ENCODE measurements around the gene SNX13. TPM values are rescaled to one million over a fixed set of nuclear protein-coding genes. Genes with fewer than 3 reads are reported as not detected.

SNX13 gene
- total and polyA plus RNA-seq, 5 donors from 2014 or later, result 11.9 to 32.5 (median 13.0) TPM

DNA sequence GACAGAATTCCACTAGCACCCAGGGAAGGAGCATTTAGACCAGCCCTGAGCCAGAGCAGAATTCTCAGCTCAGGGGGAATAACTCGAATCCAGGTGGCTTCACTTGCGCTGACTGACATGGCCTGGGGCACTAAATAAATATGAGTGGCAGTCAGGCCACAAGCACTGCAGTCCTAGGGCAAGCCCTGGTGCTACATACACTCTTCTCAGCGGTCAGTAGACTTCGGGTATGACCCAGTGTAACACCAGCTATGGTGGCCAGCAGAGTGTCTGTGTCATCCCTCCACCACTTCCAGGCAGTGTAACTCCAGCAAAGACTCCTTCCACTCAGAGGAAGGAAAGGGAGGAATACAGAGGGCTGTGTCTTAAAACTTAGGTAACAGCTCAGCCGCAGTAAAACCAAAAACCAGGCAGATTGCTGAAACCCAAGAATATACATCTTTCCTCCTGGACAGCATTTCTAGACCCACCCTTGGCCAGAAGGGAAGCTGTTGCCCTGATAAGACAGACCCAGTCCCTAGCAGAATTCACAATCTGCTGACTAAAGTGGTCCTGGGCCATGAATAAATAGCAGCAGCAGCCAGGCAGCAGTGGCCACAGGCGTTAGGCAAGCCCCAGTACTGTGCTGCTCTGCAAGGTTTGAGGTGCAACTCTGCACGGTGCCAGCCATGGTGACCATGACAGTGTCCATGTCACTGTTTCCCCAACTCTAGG lies 77.0 kb downstream of the SNX13 start:
- Histone ChIP-seq H3K4me3 (ENCODE audit: low read depth, low read length) (no peak overlapping the region), H3K27ac (ENCODE audit: insufficient read depth, low read length, poor library complexity, severe bottlenecking) (no peak overlapping the region), H3K27me3 (ENCODE audit: control insufficient read depth, insufficient read depth, low read length) (no peaks in the 10 kb centered on the region), H3K4me1 (ENCODE audit: control insufficient read depth, insufficient read depth, low read length, poor library complexity, severe bottlenecking) (no peaks in the 10 kb centered on the region), H3K9me3 (ENCODE audit: control insufficient read depth in 2 of 2, low read length in 2 of 2) (no peaks in the 10 kb centered on the region), H3K36me3 (ENCODE audit: control insufficient read depth, insufficient read depth, low read length) (peaks cover 44% of the 10 kb centered on the region)
- peaks cover 0 to 12% (median 0%) of the 10 kb centered on the region in 7 donors for H3K9me3 Mint-ChIP-seq
- peaks cover 20 to 33% (median 24%) of the 10 kb centered on the region in 4 donors for H3K4me1 Mint-ChIP-seq
- peaks cover 67% of the 10 kb centered on the region for H3K36me3 Mint-ChIP-seq
- no peaks in the 10 kb centered on the region for H3K27me3 Mint-ChIP-seq
- DNase-seq (no peak), ATAC-seq (ENCODE audit: low read depth in 2 of 2) (no peak)
- no peak overlapping the region for H3K27ac Mint-ChIP-seq
- no peak overlapping the region for H3K4me3 Mint-ChIP-seq

DNA sequence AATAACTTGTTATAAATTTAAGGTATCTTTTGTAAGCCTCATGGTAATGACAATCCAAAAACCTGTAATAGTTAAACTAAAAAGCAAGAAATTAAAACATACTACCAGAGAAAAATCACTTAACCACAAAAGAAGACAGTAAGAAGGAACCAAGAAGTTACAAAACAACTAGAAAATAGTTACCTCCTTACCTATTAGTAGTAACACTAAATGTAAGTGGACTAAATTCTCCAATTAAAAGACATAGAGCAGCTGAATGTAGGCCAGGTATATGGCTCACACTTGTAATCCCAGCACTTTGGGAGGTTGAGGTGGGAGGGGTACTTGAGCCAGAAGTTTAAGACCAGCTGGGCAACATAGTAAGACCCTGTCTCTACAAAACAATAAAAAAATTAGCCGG lies 84.0 kb downstream of the SNX13 start:
- H3K36me3 ChIP-seq (ENCODE audit: control insufficient read depth, insufficient read depth, low read length), result peaks cover 11% of the 10 kb centered on the region
- peaks cover 0 to 5% of the 10 kb centered on the region in 2 experiments for H3K9me3 ChIP-seq (ENCODE audit: control insufficient read depth in 2 of 2, low read length in 2 of 2)
- peaks cover 8% of the 10 kb centered on the region for H3K4me1 ChIP-seq (ENCODE audit: control insufficient read depth, insufficient read depth, low read length, poor library complexity, severe bottlenecking)
- H3K27ac Mint-ChIP-seq, result no peak overlapping the region
- peak overlapping the region in 1 of 4 donors; percentile 52 for H3K4me3 Mint-ChIP-seq
- peaks cover 37 to 46% (median 40%) of the 10 kb centered on the region in 4 donors for H3K4me1 Mint-ChIP-seq
- H3K27me3 ChIP-seq (ENCODE audit: control insufficient read depth, insufficient read depth, low read length), result no peaks in the 10 kb centered on the region
- ATAC-seq (ENCODE audit: low read depth in 2 of 2), result no peak
- no peaks in the 10 kb centered on the region for H3K27me3 Mint-ChIP-seq
- no peak for DNase-seq
- peaks cover 0 to 8% (median 3%) of the 10 kb centered on the region in 7 donors for H3K9me3 Mint-ChIP-seq
- peaks cover 63% of the 10 kb centered on the region for H3K36me3 Mint-ChIP-seq
- no peak overlapping the region for H3K4me3 ChIP-seq (ENCODE audit: low read depth, low read length)
- H3K27ac ChIP-seq (ENCODE audit: insufficient read depth, low read length, poor library complexity, severe bottlenecking), result no peak overlapping the region

DNA sequence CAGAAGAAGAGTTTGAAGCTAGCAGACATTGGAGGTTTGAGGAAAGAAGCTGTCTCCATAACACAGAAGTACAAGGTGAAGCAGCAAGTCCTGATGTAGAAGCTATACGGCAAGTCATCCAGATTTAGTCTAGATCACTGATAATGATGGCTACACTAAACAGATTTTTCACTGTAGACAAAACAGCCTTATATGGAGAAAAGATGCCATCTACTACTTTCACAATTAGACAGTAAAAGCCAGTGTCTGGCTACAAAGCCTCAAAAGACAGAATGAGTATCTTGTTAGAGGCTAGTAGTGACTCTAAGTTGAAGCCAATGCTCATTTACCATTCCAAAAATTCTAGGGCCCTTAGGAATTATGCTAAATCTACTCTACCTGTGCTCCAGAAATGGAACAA lies 85.1 kb downstream of the SNX13 start:
- peaks cover 0 to 8% (median 3%) of the 10 kb centered on the region in 7 donors for H3K9me3 Mint-ChIP-seq
- no peaks in the 10 kb centered on the region for H3K27me3 ChIP-seq (ENCODE audit: control insufficient read depth, insufficient read depth, low read length)
- H3K4me1 ChIP-seq (ENCODE audit: control insufficient read depth, insufficient read depth, low read length, poor library complexity, severe bottlenecking), result peaks cover 8% of the 10 kb centered on the region
- DNase-seq (no peak), ATAC-seq (ENCODE audit: low read depth in 2 of 2) (no peak)
- H3K4me3 ChIP-seq (ENCODE audit: low read depth, low read length), result no peak overlapping the region
- H3K36me3 Mint-ChIP-seq, result peaks cover 60% of the 10 kb centered on the region
- peaks cover 34 to 47% (median 37%) of the 10 kb centered on the region in 4 donors for H3K4me1 Mint-ChIP-seq
- H3K27ac ChIP-seq (ENCODE audit: insufficient read depth, low read length, poor library complexity, severe bottlenecking), result no peak overlapping the region
- H3K36me3 ChIP-seq (ENCODE audit: control insufficient read depth, insufficient read depth, low read length), result peaks cover 9% of the 10 kb centered on the region
- H3K4me3 Mint-ChIP-seq, result peak overlapping the region in 1 of 4 donors; percentile 52
- H3K9me3 ChIP-seq (ENCODE audit: control insufficient read depth in 2 of 2, low read length in 2 of 2), result peaks cover 0 to 5% of the 10 kb centered on the region in 2 experiments
- H3K27me3 Mint-ChIP-seq, result no peaks in the 10 kb centered on the region
- H3K27ac Mint-ChIP-seq, result no peak overlapping the region

DNA sequence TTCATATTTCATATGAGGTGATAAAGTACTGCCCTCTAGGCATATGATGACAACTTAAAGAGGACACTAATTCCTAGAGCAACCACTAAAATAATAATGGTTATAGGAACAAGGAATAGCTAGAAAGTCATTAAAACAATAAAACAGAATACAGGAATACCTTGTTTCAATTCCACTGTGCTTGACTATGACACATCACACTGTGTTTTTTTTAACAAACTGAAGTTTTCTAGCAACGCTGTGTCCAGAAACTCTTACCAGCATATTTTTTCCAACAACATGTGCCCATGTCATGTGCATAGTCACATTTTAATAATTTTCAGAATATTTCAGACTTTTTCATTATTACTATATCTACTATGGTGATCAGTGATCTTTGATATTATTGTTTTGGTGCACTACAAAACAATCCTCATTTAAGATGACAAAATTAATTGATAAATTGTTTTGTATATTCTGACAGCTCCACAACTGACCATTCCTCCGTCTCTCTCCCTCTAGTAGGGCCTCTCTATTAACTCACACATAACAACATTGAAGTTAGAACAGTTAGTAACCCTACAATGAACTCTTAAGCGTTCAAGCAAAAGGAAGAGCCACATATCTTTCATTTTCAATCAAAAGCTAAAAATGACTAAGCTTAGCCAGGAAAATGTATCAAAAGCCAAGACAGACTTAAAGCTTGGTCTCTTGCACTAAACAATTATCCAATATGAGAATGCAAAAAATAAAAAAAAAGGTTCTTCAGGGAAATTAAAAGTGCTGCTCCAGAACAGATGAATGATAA lies 85.8 kb downstream of the SNX13 start:
- H3K27ac Mint-ChIP-seq, result no peak overlapping the region
- H3K4me1 Mint-ChIP-seq, result peaks cover 27 to 39% (median 32%) of the 10 kb centered on the region in 4 donors
- H3K9me3 ChIP-seq (ENCODE audit: control insufficient read depth in 2 of 2, low read length in 2 of 2), result peaks cover 0 to 5% of the 10 kb centered on the region in 2 experiments
- no peak overlapping the region for H3K4me3 ChIP-seq (ENCODE audit: low read depth, low read length)
- peaks cover 58% of the 10 kb centered on the region for H3K36me3 Mint-ChIP-seq
- no peak for DNase-seq
- no peak for ATAC-seq (ENCODE audit: low read depth in 2 of 2)
- H3K27ac ChIP-seq (ENCODE audit: insufficient read depth, low read length, poor library complexity, severe bottlenecking), result peak overlapping the region; percentile 19
- H3K4me3 Mint-ChIP-seq, result no peak overlapping the region
- H3K4me1 ChIP-seq (ENCODE audit: control insufficient read depth, insufficient read depth, low read length, poor library complexity, severe bottlenecking), result peaks cover 8% of the 10 kb centered on the region
- no peaks in the 10 kb centered on the region for H3K27me3 Mint-ChIP-seq
- H3K9me3 Mint-ChIP-seq, result peaks cover 0 to 8% (median 3%) of the 10 kb centered on the region in 7 donors
- peaks cover 14% of the 10 kb centered on the region for H3K36me3 ChIP-seq (ENCODE audit: control insufficient read depth, insufficient read depth, low read length)
- H3K27me3 ChIP-seq (ENCODE audit: control insufficient read depth, insufficient read depth, low read length), result no peaks in the 10 kb centered on the region

DNA sequence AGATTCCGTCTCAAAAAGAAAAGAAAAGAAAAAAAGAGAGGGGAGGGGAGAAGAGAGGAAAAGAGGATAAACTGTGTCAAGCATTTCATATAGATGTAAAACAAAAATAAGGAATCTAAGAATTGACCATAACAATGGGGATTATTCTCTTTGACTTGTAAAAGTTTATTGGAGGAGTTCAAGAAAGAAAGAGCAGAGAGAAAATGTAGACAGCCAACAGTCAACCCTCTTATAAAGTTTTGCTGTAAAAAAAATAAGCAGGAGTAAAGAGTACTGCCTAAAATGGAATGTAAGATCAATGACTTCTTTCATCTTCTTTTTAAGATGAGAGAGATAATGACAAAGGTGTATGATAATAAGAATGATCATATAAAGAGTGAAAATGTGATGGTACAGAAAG lies 87.9 kb downstream of the SNX13 start:
- Mint-ChIP-seq H3K27me3 (no peaks in the 10 kb centered on the region), H3K36me3 (peaks cover 66% of the 10 kb centered on the region), H3K4me1 (peaks cover 20 to 37% (median 32%) of the 10 kb centered on the region in 4 donors), H3K27ac (no peak overlapping the region), H3K9me3 (peaks cover 0 to 8% (median 3%) of the 10 kb centered on the region in 7 donors), H3K4me3 (peak overlapping the region in 1 of 4 donors; percentile 51)
- peaks cover 8% of the 10 kb centered on the region for H3K4me1 ChIP-seq (ENCODE audit: control insufficient read depth, insufficient read depth, low read length, poor library complexity, severe bottlenecking)
- peaks cover 0 to 5% of the 10 kb centered on the region in 2 experiments for H3K9me3 ChIP-seq (ENCODE audit: control insufficient read depth in 2 of 2, low read length in 2 of 2)
- H3K36me3 ChIP-seq (ENCODE audit: control insufficient read depth, insufficient read depth, low read length), result peaks cover 17% of the 10 kb centered on the region
- no peaks in the 10 kb centered on the region for H3K27me3 ChIP-seq (ENCODE audit: control insufficient read depth, insufficient read depth, low read length)
- ATAC-seq (ENCODE audit: low read depth in 2 of 2) (no peak), DNase-seq (no peak)
- H3K4me3 ChIP-seq (ENCODE audit: low read depth, low read length), result no peak overlapping the region
- H3K27ac ChIP-seq (ENCODE audit: insufficient read depth, low read length, poor library complexity, severe bottlenecking), result no peak overlapping the region

DNA sequence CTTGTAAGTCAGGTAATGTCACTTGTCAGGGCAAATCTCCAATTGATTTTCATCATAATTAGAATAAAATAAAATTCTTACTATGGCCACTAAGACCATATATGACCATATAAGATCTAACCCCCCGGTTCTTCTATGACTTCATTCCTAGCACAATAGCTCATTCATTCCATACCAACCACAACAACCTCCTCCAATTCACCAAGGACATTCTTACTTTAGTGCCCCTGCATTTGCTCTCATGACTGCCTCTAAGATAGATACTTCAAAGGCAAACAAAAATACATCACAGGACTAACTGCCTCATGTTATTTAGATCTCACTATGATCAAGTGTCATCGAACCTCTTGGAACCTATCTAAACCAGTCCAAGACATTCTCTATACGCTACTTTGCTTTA lies 90.8 kb downstream of the SNX13 start:
- Mint-ChIP-seq H3K27ac (no peak overlapping the region), H3K9me3 (no peaks in the 10 kb centered on the region), H3K27me3 (no peaks in the 10 kb centered on the region), H3K36me3 (peaks cover 57% of the 10 kb centered on the region), H3K4me1 (peaks cover 18 to 33% (median 31%) of the 10 kb centered on the region in 4 donors), H3K4me3 (no peak overlapping the region)
- H3K27me3 ChIP-seq (ENCODE audit: control insufficient read depth, insufficient read depth, low read length), result no peaks in the 10 kb centered on the region
- no peak for DNase-seq
- peaks cover under 1% of the 10 kb centered on the region for H3K4me1 ChIP-seq (ENCODE audit: control insufficient read depth, insufficient read depth, low read length, poor library complexity, severe bottlenecking)
- no peak for ATAC-seq (ENCODE audit: low read depth in 2 of 2)
- H3K9me3 ChIP-seq (ENCODE audit: control insufficient read depth in 2 of 2, low read length in 2 of 2), result no peaks in the 10 kb centered on the region
- H3K36me3 ChIP-seq (ENCODE audit: control insufficient read depth, insufficient read depth, low read length), result peaks cover 21% of the 10 kb centered on the region
- H3K4me3 ChIP-seq (ENCODE audit: low read depth, low read length), result no peak overlapping the region
- H3K27ac ChIP-seq (ENCODE audit: insufficient read depth, low read length, poor library complexity, severe bottlenecking), result no peak overlapping the region

DNA sequence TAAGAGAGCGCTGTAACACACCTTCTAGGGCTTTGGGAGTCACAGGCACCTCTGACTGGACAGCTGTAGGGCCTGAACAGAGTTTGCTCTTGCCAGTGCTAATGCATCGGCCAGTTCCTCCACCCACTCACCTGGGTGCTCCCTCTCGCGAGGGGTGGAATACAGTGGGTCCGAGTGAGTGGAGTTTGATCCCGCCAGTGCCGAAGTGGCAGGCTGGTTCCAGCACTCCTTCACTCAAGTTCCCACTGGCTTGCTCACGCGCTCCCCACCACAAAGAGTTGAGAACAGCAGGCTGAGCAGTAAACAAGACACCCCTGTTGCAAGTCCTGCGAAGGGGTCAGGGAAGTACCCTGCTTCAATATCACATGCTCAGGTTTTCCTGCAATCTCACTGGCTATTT lies 91.8 kb downstream of the SNX13 start:
- Histone ChIP-seq H3K4me1 (ENCODE audit: control insufficient read depth, insufficient read depth, low read length, poor library complexity, severe bottlenecking) (peaks cover 11% of the 10 kb centered on the region), H3K9me3 (ENCODE audit: control insufficient read depth in 2 of 2, low read length in 2 of 2) (no peaks in the 10 kb centered on the region), H3K36me3 (ENCODE audit: control insufficient read depth, insufficient read depth, low read length) (peaks cover 21% of the 10 kb centered on the region), H3K27ac (ENCODE audit: insufficient read depth, low read length, poor library complexity, severe bottlenecking) (no peak overlapping the region), H3K27me3 (ENCODE audit: control insufficient read depth, insufficient read depth, low read length) (no peaks in the 10 kb centered on the region), H3K4me3 (ENCODE audit: low read depth, low read length) (no peak overlapping the region)
- Mint-ChIP-seq H3K27ac (no peak overlapping the region), H3K36me3 (peaks cover 62% of the 10 kb centered on the region), H3K4me1 (peaks cover 25 to 39% (median 38%) of the 10 kb centered on the region in 4 donors), H3K4me3 (no peak overlapping the region), H3K9me3 (no peaks in the 10 kb centered on the region), H3K27me3 (no peaks in the 10 kb centered on the region)
- no peak for DNase-seq
- no peak for ATAC-seq (ENCODE audit: low read depth in 2 of 2)
